Stimulated activated CD8-positive, alpha-beta memory T cell treated with anti-CD3 and anti-CD28 coated beads, Interleukin-7, amount 100 ng/mL, for 1 hour (primary cell): Measurements from ENCODE around the gene COPZ1.
A peak's percentile ranks its signal among the peaks of the same experiment; 100 is the strongest.

ENCODE experiments used
- DNase-seq, 2 donors: peaks; one replicate each; pipeline ENCODE4 v3.0.0-alpha.2; 2020; ENCODE audit warnings: low read depth in 2 of 2

The COPZ1 gene

DNA sequence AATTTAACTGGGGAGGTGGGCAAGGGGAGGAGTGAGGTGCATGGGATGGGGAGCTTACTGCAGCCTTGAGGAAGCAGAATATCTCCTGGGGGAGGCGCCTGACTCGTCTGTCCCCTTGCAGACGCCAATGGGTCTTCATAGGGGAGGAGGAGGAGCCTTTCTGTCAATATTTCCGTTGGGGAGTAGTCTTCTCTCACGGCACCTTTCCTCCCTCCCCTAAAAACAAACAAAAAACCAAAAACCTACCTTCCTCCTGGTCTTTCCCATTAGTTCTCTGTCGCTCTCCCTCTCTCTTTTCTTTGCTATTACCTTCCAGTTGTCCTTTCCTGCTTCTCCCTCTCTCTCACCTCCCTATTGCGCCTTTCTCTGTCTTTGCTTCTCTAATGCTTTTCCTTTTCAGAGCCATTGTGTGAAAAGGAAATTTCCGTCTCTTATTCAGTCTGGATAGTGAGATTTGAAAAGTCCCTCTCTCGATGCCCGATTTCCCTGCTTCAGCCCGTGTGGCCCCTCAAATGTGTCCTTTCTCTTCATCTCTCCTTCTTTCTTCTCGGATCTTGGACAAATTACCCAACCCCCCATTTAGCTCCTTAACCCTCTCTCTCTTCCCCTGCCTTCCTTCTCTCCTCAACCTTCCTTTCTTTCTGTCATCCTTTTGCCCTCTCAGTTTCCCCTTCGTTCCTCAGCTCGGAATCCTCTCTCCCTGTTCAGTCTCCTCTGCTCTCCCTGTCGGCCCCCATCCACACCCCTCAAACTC lies 33.4 kb downstream of the COPZ1 start:
- no peak for DNase-seq

DNA sequence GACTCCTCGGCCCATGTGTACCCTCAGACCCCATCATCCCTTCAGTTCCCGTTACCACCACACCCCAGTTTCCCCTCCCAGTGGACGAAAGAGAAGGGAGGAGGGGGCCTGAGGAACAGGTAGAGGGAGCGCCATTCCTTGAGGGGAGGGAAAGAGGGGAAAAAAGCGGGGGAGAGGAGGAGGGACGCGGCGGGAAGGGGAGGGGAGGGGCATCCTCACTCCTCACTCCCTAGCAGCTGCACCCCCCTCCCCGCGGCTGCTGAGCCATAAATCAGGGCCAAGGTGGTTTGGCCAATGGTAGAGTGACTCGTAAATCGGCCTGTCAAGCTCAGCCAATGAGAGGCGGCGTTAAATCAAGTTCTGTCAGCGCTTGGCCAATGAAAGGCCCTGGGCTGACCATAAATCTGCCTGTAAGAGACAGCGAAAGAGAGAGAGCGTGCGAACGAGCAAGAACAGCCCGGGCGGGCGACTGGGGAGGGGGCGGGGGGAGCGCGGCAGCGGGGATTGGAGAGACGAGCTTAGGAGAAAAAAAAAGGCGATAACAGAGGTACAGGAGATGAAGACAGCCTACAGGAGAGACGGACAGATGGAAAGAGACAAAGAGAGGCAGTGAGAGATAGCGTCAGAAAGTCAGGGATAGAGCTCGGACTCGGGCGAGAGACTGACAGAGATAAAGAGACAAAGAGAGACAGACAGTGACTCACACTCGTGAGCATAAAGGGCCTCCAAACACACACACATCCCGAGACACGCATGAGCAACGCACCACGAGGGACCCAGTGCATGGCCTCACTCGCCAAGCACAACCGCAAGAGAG lies 34.2 kb downstream of the COPZ1 start:
- peak; percentile 81 for DNase-seq

DNA sequence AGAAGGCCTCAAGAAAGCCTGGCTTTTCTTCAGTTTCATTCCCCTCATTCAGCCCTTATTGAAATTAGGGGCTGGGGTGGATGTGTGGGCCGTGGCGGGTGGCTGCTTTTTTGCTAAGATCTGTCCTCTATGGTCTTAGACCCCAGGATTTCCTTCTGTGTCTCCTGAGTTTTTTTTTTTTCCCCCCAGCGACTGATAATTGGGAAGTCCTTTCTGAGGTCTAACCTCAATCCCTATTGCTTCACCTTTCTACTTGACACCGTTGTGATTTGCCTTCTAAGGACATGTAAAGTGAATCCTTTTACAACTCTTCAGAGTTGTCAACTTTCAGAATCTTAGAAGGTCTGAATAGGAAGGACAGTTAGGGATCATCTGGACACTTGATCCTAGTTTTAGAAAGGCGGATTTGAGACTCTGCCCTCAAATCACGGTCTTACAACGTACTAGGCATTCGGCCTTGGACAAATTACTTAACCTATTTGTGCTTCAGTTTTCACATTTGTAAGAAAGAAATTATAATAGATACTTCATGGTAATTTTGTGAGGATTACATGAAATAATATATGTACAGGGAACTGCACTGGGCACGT lies 34.9 kb downstream of the COPZ1 start:
- DNase-seq, result no peak

DNA sequence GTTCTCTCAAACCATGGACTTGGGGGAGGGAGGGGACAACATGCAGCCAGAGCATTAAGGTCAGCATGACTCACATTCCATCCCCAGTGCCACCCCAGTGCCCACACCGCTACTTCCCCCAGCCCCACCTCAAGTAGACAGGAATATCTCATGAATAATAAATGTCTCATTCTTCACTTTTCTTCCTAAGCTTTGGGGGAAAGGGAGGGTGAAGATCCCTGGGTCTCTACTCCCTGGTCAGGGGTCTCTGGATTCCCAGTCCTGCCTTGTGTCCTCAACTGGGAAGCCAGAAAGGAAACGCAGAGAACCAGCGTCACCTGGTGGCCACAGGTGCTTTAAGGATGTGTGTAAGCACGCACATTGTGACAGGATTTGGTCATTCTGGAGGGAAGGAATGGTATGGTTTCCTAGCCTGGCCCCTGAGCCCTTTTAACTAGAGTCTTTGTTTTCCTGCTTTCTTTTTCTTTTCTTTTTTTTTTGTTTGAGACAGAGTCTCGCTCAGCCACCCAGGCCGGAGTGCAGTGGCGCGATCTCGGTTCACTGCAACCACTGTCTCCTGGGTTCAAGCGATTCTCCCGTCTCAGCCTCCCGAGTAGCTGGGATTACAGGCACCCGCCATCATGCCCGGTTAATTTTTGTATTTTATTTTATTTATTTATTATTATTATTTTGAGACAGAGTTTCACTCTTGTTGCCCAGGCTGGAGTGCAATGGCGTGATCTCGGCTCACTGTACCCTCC lies 36.0 kb downstream of the COPZ1 start:
- DNase-seq, result peak in 1 of 2 donors; percentile 25

DNA sequence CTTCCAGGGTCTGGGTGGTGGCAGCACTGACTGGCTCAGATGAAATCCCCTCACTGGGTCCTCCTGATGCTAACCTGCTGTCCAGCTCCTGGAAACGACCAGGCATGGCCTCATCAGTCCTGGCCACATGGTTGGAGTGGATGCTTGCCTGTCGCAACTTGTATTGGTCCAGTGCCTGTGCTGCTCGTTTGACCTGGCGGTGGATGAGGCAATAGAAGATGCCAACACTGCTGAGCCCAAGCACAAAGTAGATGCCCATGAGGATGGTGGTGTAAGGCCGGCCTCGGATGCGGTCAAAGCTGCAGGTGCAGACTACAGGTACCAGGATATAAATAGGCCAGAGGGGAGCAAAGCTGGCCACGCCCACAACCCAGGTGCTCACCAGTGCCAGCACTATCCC lies 38.1 kb downstream of the COPZ1 start:
- DNase-seq, result no peak

DNA sequence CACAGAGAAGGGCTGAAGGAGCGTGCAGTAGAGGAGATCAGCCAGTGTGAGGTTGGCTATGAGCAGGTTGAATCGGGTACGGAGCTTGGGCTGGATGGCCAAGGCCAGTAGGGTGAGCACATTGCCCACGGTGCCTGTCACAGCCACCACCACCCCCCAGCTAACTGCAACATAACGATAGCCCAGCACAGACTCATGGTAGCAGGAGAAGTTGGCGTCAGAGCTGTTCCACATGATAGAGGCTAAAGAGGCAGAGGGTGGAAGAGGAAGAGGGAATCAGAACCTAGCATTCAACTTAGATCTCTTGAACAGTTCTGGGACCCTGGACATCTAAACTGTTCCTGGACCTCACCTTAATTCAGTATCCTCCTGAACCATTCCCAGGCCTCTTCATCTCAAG lies 38.7 kb downstream of the COPZ1 start:
- DNase-seq, result no peak

DNA sequence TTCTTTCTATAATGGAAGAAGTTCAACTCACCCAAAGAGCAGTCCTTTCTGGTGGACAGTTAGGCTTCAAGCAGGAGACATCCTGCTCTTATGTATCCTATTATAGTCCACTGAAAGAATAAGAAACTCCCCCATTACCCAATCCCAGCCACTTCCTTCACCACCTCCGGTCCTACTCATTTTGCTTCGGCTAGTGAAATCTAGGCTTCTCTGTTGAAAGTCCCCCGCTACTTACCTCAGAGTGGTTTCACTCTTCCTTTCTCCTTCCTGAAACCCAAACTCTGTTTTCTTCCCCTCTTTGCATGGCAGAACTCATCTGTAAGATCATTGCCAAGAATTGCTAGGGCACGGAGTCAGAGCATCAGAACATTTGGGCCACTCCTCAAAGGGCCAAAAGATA lies 39.5 kb downstream of the COPZ1 start, which contains the start of gene GPR84:
TSS of gene GPR84 (minus strand) at position 74 of the 400 bp plus-strand sequence. CDS start 635 bp downstream, outside the sequence.
- no peak for DNase-seq

DNA sequence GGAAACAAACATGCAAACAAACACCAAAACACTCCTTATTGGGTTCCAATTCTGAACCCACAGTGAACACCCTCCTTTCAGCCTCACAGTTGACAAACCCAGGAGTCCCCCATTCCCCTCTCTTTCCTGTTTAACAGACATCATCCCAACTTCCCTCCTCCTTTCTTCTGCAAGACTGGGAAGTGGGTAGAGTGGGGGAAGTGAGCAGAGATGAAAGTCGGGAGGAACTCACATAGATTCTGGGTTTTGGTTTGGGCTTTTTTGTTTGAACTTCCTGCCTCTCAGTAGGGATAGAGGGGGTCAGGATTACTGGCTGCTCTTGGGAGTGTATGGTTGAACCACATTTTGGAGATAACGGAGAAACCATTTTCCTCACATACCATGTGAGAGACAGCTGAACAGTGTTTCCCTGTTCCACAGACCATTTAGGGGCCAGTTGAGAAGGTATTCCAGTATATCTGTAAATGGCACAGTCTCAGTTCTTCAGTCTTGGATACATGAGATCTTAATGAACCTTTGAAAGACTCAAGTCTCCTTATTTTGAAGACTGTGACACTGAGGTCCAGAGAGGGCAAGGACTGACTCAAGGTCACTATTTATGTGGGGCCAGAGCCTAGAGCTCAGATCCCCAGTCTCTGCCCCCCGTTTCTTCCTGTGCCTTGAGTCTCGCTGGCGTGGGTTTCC lies 43.2 kb downstream of the COPZ1 start:
- DNase-seq, result no peak

DNA sequence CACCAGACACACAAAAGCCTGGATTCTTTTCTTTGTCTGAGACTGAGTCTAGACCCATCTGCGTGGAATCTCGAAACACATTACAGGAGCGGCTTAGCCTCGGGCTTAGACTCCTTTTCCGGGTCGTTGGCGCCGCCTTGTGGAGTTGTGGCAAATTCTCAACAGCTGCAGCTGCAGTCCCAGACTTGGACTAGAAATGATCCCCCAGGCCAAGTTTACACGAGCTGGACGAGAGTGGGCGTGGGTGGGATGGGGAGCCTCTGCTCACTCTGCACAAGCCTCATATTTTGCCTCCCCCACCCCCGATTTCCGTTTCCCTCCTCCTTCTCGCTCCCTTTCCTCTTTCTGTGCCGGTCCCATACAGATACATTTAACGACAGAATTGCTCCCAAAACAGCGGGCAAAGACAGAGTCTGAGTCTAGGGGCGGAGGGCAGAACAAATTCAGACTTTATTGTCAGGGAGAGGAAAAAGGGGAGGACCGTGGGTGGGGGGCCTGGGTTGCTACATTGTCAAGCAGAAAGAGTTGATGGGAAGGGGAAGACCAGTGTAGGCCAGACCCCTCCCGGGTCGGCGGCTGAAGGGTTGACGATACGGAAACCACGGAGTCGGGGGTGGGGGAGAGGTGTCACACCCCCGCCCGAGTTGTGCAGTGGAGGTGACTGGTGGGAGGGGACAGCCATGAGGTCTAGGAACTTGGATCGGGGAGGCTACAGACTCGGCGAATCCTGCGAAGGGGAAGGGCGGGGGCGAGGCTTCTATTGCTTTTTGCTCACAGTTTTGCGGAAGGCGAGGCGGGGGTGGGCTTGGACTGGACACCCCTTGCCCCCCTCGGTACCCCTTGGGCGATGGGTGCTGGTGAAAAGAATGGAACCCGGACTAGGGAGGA lies 44.0 kb downstream of the COPZ1 start:
- peak; percentile 82 to 85 for DNase-seq

DNA sequence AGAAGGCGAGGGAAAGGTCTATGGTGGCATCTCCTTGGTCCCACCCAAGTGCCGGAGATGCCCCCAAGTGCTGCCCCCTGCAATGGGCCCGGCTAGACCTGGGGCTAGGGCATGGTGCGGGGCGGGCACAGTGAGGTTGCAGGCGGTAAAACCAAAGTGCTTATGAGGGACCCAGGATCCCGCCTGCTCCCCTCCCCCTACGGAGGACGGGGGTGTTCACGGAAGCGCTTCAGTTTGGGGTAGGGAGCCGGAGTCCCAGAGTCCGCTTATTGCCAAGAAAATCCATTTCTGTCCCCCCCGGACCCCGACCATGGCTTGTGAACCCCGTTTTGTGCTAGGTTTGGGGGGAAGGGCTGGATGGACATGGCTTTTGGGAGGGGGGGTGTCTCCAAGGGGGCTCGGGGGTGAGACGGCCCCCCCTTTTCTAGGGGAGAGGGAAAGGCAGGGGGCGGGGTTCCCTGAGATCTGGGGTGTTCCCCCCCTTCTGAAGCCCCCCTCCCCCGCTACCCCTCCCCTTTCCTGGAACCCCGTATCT lies 44.7 kb downstream of the COPZ1 start:
- no peak for DNase-seq

DNA sequence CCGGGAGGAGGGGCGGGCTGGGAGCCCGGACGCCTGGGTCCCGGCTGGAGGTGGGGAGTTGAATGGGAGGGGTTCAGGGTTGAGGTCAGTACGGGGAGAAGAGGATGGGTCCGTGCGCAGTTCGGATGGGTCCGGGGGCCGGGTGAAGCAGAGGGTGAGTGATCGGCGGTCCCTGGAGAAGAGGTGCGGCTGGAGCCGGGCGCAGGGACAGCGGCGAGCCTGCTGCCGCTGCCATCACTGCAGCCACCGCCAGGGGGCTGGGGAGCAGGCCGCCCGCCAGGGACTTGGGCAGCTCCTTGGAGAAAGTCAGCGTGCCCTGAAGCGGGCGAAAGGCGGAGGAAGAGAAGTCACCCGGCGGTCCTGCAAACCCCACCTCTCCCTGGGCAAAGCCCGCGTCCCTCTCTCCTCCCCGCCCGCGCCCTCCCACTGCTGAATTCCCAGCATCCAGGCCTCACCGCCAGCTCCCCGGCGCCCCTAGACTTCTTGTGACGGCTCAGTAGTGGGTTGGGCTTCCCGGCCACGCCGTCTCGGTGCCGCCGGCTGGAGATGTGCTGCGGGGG lies 45.3 kb downstream of the COPZ1 start:
- no peak for DNase-seq

DNA sequence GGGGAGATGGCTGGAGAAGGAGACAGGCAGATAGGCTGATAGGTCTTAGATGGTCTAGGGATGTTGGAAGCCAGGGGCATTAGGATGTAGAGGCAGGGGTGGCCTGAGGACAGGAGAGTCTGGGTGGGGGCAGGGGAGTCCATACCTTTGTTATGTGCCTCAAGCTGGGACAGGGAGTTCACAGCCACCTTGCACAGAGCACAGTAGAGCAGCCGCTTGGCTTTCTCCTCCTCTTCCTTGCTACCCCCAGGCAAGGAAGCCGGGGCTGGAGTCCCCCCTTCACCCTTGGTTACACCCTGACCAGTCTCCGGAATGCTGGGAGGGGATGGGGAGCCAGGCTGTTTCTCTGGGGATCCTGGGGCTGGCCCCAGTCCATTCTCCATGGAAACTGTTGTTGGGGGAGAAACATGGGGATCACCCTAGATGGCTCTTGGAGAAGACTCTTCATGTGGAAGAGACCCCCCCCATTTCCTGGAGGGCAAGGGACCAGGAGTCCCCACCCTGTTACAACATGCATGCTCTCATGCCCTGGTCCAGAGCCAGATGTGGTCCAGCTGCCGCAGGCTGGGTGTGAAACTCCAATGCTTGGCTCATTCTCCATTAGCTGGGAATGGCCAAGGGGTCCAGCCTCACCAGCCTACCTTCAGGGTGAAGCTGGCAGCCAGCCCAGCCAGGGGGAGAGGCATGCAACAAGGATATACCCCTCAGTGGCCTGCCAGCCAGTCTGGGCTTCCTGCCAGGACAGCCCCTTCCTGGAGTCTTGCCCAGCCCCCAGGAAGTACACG lies 46.6 kb downstream of the COPZ1 start:
- no peak for DNase-seq

DNA sequence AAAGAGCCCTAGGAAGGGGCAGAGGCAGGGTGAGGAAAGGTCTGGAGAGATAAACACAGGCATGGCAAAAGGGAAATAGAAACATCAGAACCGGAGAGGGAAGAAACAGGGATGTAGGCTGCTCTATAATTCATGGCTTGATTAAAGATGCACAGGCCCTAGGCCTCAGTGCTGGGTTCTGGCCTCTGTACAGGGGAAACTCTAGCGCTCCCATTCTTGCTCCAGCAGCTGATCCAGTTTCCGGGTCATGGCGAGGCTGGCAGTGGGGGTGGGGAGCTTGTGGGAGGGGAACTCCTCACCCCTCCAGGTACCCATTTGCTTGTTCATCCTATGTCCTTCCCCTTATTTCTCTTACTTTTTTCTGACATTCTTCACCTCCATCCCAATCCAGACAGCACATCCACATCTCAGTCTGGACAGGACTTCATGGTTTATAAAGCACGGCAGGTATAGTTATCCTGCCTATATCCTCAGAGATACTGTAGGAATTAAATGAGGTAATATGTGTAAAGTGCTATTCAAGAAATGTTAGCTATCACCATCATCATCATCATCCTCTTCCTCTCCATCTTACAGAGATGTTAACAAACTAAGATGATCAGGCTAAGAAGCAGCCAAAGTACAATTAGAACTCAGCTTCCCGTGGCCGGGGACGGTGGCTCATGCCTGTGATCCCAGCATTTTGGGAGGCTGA lies 47.3 kb downstream of the COPZ1 start:
- no peak for DNase-seq

DNA sequence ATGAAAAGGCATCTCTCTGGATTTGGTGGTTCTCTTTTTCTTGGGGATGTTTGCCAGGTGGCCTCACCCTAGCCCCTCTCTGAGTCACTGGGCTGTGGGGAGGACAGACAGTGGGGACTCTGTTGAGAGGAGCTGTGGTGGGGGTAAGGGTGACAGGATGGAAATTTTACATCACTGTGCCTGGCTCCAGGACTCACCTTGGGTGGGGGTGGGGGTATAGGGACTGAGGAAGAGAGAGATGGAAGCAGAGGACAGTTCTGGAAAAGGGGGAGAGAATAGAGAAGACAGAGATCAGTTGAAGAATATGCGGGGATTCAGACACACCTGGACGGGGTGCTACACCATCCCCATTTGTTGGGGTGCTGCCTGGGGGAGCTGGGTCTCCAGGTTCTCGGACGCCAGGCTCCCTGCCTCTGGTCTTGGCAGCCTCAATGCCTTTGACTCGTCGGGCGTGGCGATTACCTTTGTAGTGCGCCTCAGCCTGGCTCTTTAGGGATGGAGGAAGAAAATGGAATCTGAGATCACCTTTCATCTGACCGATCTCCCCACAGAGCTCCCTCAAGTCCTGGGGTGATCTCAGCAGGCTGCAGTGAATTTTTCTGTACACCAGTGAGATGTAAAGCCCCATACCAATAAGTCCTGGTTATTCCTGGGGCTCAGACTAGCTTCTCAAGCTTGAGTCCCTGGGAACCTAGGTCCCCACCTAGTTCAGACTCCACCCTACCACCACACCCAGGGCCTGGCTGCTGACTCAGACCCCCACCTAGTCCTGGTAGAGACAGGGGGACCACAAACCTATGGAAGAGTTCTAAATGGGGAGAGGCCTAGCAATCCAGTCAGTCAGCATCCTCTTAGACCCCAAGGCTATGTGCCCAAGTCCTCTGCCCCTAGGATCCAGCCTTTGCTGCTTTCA lies 49.0 kb downstream of the COPZ1 start:
- no peak for DNase-seq

DNA sequence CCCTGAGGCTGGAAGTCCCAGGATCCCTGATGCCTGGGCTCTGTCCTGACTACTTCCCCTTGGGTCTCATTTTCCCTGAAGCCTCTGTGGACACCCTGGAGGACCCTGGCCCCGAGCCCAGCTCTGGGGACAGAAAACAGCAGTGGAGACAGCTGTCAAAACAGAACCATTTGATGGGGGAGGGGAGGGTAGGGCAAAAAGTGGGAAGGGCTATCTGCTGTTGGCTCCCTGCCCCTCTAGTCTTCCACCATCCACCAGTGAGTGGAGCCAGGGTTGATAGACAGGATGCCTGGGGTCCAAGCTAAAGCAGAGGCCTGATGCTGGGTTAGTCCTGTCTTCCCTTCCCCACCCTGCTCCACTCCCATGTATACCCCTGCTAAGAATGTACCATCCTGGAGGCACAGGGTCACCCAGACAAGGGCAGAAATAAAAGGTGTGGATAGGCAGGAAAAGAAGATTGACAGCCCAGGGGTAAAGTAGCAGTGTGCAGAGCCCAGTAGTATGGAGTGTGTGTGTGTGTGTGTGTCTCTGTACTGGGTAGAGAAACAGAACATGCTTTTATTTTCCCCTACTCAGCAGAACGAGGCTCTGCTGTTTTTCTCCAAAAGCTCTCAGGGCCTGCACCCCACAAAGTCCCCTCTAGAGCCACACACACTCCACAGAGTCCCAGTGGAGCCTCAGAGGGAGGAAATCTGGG lies 49.8 kb downstream of the COPZ1 start:
- no peak for DNase-seq

DNA sequence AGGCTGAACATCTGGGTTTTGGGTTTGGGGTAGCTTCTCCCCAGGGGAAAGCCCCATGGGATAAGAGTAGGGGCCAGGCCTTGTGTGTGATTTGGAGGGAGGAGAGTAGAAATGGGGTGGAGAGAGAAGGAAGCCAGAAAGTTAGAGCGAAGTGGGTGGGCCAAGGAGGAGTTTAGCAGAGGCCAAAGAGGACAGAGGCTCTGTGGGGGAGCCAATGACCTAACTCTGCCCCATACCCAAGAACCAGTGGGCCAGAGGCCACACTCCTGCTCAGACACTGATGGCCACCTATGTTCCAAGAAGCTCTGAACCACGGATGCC lies 50.3 kb downstream of the COPZ1 start:
- DNase-seq, result no peak

DNA sequence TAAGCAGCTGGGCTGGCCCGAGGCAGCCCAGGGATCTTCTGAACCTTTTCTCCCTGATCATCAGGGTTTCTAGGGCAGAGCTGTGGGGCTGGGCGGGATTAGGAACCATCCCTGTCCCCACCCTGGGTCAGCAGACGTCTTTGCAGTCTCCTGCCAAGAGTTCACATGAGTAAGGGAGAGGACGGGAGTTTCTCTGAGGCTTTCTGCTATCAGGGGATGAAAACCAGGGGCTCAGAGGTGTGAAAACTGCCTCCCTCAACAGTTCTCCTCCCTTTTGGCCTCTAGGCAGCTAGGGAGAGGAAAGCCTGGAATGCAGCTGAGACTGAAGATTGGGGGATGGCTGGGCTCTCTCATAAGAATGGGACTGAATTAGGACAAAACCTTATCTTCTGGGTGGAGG lies 51.7 kb downstream of the COPZ1 start:
- DNase-seq, result no peak
